HG03439 (cell line): ENCODE measurements around the gene LRTM2.
"Not testable (repeated sequence)": the region's sequence is repeated elsewhere in the genome, so short reads cannot be mapped to it uniquely, and the experiment has no call there.

Source experiments
- ATAC-seq: cut with Tn5 transposase; IDR thresholded peaks from one replicate; pipeline ENCODE4 v1.9.1; 2021; ENCODE audit warnings: mild to moderate bottlenecking, moderate library complexity; ENCODE audit not compliant: unreplicated experiment

Gene LRTM2

DNA sequence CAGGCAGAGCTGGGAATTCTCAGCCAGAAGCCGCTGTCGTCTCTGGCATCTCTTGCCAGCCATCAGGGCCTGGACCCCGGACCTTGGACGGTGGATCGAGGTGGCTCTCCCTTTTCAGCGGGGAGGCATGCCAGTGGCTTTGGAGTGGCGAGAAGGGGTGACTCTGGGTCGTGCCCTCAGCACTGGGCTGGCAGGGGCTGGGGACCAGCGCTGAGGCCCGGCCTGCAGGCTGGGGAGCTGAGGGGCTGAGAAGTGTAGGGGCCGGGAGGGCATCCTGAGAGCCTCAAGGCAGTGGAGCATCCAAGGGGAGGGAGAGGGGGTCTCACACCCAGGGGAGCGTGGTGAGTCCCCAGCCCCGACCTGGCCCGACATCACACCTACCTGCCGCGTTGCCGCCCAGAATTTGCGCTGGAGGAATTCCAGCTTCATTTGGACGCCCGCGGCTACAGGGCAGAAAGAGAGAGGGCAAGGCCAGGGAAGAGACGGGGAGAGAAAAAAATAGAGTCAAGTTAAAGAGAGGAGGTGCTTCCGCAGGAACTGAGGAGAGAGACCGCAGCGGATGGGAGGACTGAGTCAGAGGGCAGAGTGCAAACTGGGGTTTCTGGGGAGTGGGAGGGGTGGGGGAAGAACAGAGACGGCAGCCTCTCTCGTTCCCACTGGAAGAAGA lies 9.0 kb upstream of the LRTM2 start:
- no peak for ATAC-seq

DNA sequence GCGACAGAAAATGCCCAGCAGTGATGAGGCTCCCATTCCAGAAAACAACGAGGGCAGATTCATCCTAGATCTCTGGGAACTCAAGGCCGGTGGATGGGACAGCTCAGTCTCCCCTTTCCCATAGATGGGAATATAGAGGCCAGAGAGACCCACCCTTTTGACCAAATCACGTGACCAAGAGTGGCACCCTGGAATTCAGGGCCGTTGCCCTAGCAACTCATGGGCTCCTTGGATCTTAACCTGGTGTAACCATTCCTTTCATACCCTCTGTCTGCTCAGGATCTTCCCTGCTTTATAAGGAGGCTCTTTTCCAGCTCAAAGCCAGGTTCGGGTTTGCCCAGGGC lies 8.4 kb upstream of the LRTM2 start:
- no peak for ATAC-seq

DNA sequence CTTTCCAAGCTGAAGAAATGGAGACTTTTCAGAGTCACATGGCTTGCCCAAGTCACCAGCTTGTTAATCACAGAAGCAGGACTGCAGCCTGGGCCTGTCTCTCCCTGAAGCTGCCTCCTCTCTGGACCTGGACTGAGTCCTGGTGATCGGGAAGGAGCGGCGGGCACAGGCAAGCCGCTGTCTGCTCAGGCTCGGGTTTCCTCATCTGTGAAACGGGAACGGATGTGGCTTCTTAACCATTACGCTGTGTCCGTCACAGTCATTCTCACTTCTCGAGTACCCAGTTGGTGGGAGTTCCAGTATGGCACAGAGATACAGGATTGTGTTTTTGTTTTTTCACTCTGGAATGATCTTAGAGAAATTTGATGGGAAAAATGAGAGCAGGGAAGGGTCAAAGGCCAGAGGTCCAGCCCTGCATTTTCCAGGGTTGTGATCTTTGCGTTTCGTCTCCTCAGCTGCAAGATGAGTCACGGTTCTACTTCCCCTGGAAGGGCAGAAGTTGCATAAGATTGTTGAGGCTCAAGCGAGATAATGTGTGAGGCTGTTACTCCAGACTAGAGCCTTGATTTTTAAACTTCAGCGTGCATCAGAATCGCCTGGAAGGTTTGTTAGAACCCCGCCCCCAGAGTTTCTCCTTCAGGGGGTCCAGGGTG lies 7.6 kb upstream of the LRTM2 start:
- ATAC-seq = no peak

DNA sequence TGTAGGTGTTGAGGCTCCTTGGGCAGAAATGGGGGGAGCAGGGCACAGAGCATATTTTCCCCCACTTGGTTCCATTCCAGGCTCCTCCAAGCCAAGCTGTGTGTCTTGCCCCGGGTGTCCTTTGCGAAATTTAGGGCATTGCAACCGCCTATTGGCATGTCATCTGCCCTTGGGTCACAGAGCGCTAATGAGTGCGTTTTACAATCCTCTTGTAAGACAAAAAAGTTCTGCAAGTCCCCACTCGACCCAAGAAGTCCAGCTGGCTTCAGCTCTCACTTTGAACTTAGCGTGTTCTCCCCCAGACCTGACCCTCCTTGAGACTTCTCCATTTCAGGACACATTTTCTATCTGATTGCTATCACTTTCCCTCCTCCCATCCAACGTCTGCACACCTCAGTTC lies 6.1 kb upstream of the LRTM2 start:
- ATAC-seq = no peak

DNA sequence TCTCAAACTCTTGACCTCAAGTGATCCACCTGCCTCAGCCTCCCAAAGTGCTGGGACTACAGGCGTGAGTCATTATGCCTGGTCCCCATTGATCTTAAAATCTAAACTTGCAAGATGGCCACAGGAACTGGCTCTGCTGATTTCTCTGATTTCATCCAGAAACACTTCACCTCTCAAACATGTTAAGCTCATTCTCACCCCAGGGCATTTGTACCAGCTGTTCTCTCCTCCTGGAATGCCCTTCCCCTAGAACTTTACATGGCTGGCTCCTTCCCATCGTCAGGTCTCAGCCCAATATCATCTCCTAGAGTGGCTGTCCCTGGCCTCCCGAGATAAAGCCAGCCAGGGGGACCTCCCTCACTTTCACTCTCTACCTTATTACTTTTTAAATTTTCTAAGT lies 5.3 kb upstream of the LRTM2 start:
- ATAC-seq = no peak

DNA sequence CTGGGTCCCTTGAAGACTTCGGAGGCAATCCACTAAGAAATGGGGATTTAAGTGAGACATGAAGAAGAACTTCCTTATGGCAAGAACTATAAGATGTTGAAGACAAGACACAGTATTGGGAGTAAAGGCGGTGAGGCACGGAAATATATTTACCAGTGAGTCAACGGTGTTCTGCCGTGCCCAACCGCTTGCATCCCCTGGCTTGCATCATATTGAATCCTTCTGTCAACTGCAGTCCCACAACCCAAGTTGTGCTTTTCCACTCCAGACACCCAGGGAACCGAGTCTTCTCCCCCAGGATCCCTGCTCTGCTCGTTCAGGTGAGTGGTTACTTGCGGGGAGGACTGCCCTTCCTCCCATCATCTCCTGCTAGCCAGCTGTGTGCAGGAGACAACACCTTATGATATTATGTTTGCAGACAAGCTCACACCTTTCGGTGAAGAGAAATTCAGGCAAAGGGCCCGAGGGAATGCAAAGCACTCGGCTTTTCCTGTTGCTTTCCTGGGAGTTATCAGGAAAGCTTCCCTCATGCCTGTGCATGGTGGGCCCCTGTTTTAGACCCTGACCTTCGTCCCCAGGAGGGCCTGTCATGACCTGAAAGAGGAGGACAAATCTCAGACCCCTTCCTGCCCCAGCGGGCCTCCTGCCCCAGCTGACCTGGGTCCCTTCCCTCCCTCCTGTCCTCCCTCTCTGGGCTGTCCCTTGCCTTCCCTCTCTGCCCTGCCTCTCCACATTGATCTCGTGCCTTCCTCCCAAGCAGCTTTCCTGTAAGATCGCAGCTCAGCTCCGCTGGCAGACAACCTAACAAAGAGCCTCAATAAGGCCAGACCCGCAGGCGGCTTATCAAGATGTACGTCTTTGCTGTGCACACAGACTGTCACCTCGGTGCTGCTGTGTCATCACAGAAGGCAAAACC lies 4.3 kb upstream of the LRTM2 start:
- ATAC-seq = no peak

DNA sequence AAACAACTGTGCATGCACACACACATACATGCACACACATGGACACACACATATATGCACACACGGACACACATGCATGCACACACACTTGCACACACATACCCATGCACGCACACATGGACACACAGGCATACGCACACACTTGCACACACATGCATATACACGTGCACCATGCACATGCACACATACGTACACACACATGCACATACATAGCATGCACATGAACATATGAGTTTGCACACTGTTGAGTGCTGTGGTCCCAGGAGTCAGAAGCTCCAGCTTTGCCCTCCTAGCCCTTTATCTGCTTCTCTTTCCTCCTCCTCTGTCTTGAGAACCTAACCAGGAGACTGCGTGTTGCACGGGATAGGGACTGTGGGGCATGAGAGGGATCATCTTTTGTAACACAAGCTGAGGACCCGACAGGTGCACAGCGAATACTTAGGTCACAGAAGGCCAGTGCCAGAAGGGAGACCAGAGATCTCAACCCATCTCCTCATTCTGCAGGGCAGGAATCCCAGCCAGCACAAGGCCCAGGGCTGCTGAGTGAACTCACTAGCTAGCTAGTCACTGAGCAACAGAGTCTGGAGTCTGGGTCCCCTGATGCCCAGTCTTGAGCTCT lies 3.5 kb upstream of the LRTM2 start:
- ATAC-seq = no peak

DNA sequence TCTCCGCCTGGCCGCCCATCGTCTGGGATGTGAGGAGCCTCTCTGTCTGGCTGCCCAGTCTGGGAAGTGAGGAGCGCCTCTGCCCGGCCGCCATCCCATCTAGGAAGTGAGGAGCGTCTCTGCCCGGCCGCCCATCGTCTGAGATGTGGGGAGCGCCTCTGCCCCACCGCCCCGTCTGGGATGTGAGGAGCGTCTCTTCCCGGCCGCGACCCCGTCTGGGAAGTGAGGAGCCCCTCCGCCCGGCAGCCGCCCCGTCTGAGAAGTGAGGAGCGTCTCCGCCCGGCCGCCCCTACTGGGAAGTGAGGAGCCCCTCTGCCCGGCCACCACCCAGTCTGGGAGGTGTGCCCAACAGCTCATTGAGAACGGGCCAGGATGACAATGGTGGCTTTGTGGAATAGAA lies 2.4 kb upstream of the LRTM2 start:
- ATAC-seq = not testable (repeated sequence)

DNA sequence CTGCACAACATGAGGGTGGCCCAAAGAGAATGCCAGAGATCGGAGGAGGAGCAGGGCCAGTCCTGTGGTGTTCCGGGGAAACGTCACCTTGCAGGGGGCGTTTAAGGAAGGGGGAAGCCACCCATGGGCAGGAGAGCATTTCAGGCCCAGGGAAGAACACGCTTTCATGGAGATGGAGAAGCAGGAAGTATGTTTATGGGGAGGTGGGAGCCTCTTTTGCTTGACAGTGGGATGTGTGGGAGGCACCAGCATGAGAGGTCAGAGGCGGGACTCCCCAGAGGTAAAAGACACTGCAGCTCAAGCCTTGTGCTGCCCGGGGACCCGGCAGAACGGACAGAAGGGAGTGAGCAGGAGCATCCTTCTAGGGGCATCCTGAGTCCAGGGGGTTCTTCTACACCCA lies 1.3 kb upstream of the LRTM2 start:
- ATAC-seq = no peak

DNA sequence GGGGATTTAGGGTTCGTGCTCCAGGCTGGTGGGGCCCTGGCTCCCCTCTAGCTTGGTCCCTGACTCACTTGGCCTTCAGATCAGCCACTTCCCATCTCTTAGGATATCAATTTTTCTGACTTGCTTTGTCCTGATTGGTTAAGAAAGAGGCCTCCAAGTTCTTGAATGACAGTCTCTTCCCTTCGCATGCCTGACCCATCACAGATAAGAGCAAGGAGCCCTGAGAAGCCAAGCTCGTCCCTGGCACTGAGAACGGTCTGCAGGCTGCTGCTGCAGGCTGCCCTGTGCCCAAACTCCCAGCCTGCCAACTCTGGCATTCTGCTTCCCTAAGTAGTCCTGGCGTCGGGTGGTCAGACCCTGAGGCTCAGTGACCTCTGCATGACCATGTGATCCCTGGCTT lies 794 bp upstream of the LRTM2 start:
- no peak for ATAC-seq

DNA sequence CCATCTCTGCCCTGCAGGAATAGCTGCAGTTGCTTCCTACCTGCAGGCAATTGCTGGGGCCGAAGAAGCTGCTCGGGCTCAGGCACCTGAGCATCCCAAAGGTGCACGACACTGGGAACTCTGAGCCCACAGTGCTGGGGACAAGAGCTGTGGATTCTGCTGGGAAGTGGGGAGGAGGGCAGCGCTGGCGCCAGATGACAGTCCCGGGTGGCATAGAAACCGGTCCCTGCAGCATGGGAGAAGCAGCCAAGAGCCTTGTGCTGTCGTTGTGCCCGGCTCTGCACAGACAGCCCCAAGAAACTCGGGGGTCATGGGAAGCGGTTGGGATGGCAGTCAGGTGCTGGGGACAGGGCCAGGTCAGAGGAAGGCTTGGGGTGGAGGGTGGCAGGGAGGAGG lies 529 bp downstream of the LRTM2 start:
- ATAC-seq = no peak

DNA sequence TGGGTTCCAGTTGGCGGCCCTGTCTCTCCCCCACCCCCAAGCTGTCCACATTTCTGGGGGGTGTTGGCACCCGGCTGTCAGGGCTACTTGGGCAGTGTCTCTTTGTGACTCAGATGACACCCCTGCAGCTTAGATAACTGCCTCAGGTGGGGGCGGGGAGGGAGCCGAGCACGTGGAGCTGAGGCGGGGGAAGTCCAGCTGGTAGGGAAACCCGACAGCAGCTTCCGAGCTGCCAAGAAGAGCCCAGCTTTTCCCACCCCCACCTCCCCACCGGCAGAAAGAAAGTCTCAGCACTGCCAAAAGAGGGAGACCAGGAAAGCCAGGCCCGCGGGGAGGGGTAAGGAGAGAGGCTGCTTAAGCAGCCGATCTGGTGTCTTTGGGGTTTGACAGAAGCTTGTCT lies 1.4 kb downstream of the LRTM2 start:
- ATAC-seq = no peak

DNA sequence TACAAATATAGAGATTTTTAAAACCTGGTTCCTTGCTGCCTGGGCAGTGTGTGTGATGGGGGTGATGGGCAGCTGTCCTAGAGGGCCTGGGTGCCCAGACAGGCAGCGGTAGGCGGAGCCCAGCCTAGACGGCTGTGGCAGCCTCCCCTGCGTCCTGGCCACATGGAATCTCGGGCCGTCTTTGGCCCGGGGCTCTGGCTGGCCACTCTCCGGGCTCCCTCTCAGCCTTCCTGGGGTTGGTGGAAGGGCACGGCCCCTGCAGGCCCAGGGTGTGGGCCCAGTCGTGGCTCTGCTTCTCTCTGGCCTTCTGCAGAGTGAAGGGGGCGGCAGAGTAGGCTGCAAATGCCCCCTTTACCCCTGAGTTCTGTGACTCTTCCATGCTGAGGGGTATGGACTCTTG lies 2.3 kb downstream of the LRTM2 start:
- no peak for ATAC-seq

DNA sequence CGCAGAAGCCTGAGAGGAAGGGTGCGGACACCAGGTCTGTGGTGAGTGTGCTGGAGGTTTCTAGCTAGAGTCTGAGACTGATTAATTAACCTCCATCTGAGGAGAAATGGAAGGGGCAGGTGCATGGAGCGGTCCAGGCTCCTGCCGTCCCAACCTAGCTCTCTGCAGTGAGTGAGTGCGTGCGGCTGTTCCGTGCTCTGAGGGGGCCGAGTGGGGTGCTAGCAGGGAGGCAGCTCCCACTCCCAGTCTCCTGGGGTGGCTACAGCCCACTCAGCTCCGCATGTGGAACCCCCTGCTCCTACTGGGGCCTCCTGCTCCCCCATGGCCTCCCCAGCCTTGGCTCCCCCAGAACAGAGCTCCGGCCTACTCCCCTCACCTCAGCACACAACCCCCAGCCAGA lies 2.9 kb downstream of the LRTM2 start:
- no peak for ATAC-seq

DNA sequence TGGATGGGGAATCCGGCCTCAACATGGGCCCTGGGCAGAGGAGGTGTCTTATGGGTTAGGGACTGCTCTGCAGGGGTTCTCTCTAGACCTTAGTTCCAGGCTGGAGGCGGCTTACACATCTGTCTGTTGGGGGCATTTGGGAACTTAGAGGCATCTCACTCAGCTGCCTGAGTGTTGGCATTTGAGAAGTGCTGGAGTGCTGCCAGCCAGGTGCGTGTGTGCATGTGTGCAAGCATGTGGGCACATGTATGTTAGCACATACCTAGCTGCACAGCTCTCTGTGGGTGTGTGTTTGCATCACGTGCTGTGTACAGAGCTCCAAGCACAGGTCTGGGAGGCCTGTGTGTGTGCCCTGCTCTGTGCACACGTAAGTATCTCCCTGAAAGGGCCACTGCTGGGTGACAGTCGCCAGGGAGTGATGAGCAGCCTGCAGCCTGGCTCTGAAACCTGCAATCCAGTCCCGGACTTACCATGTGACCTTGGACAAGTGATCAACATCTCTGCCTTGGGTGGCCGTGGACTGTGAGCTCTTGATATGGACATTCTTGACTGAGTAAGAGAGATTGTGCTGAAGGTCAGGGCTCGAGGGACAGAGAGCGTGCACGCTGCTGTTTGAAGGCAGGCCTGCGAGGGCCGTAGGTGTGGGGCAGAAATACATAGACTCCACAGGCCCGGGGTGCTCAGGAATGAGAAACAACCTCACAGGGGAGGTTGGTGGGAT lies 5.2 kb downstream of the LRTM2 start:
- no peak for ATAC-seq

DNA sequence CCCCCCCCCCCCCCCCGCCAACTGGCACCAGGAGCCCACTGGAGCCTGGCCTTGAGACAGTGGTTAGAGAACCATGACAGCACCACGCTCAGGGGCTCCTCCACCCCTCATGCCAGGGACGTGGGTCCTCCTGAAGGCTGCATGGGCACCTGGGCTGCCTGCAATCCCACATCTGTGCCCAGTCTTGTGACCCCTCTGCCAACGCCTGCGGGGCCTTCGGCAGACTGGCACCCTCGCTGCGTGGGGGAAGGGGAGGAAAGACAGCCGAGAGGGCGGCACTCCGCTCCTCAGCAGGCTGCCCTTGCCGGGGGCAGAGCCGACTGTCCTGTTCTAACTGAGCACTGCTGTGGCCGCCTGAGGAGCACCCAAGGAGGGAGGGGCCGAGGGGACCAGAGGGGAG lies 6.0 kb downstream of the LRTM2 start:
- ATAC-seq = no peak

DNA sequence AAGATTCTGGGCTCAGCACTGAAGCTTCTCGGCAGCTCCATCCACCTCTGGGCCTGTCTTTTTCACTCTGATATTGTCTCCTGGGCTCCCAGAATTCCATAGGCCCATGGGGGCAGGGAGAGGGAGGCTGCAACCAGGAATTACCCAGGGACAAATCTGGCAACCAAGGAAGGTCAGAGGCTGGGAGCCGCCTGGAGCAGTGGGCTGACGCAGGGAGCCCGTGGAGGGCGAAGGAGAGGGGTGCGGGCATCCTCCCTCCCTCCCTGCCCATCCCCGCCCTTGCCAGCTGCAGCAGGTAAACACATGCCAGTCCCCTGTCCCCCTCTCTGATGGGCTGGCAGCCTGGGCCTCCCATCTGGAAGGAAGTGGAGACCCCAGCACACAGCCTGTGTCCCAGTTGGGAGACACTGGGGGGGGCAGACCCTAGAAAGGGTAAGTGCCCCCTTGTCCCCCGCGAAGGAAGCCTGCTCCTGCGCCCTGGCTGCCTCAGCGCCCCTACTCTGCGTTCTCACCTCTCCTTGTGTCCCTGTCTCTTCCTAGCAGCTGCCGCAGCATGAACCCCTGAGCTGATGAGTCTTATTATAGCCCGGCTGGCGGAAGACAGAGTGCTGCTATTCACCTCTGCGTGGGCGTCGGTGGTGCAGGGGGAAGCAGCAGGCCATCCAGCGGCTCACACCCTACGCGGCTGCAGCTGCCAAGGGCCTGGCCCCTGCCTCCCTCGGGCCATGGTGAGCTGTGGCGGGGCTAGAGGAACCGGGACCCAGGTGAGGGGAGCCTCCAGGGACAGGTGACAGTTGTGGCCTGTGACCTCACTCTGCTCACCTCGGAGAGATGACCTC lies 6.7 kb downstream of the LRTM2 start:
- no peak for ATAC-seq

DNA sequence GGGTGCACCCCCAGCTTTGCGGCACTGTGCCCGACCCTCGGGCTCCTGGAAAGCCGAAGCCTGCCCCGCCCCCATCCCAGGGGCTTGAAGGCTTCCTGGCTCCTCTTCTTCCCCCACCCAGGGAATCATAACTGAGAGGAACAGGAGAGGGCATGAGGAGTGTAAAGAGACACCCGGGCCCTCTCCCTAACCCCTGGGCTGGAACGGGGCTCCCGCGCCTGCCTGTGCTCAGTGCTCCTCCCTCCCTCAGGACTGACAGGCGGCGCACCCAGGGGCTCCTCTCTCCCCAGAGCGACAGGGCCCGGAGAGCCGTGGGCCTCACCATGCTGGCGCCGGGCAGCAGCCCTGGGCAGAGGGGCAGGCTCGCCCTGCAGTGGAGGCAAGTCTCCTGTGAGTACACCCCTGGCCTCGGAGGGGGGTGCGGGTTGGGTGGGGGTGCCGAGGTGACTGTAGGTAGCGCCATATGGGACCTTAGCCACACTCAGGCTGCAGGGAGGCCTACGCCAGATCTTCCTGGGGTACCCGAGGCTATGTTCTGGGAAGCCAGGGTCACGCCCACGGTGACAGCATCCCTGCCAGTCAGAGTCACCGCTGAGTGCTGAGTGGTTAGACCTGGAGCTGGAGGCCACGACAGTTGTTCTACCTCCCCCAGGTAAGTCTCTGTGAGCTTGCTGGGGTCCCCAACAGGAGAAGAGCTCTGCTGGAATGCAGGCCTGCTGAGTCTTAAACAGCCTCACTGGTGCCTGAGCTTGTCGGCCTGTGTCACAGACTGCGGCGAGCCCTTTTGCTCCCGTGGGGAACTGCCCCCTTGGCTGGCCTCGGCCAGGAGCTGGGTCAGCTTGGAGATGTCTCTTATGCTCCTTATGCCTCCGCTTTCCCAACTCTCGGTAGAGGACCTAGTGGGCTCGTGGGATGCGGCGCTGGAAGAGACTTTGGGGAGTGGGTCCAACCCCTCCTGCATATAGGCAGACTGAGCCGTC lies 7.8 kb downstream of the LRTM2 start:
- no peak for ATAC-seq

DNA sequence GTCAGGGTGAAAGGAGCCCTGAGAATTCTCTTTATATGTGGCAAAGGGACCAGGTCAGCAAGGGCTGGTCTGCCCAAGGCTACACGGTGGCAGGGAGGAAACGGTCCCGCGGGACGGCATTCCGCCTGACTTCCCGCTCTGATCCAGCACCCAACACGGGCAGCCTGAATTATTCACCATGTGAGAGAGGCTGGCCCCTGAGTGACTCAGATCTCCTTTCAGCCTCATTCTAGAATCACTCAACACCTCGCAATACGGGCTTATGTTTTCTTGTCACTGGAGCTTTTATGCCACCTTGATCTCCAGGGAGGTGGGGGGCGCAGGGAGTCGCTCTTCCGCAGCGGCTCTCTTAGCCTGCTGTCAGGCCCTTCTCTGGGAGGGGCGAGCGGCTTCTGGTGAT lies 8.5 kb downstream of the LRTM2 start:
- no peak for ATAC-seq
